ENCODE results near the gene PAPPA2.

PAPPA2 gene

GRCh38 chr1:176811511-176812288 lies 348.7 kb downstream of the PAPPA2 start:
- DNase-seq: no peak
- ATAC-seq: no peak

GRCh38 chr1:176815621-176816020 lies 352.6 kb downstream of the PAPPA2 start:
- no peak for DNase-seq
- ATAC-seq: no peak

GRCh38 chr1:176816232-176816631 lies 353.3 kb downstream of the PAPPA2 start:
- no peak for ATAC-seq

GRCh38 chr1:176820391-176821031 lies 357.5 kb downstream of the PAPPA2 start:
- DNase-seq: no peak
- ATAC-seq: no peak

More at GRCh38 chr1:176816232-176816631, 353.3 kb downstream of the PAPPA2 start:
- no peak for DNase-seq

- ATAC-seq (no peak), DNase-seq (no peak)
Measured at GRCh38 chr1:176826265-176826664, 363.3 kb downstream of the PAPPA2 start.

GRCh38 chr1:176829261-176829660 lies 366.3 kb downstream of the PAPPA2 start:
- DNase-seq: no peak

GRCh38 chr1:176831150-176831549 lies 368.2 kb downstream of the PAPPA2 start:
- DNase-seq: no peak
- ATAC-seq: no peak

More at GRCh38 chr1:176829261-176829660, 366.3 kb downstream of the PAPPA2 start:
- ATAC-seq: no peak

- DNase-seq: no peak
- ATAC-seq: no peak
Measured at GRCh38 chr1:176837708-176838107, 374.7 kb downstream of the PAPPA2 start.

GRCh38 chr1:176838276-176838995 lies 375.5 kb downstream of the PAPPA2 start:
- no peak for DNase-seq
- no peak for ATAC-seq

- ATAC-seq: no peak
Measured at GRCh38 chr1:176839216-176839615, 376.2 kb downstream of the PAPPA2 start.

GRCh38 chr1:176841238-176841637 lies 378.3 kb downstream of the PAPPA2 start:
- ATAC-seq: no peak
- DNase-seq: no peak

More at GRCh38 chr1:176839216-176839615, 376.2 kb downstream of the PAPPA2 start:
- no peak for DNase-seq

- ATAC-seq: no peak
- no peak for DNase-seq
Measured at GRCh38 chr1:176843352-176844297, 380.6 kb downstream of the PAPPA2 start.

GRCh38 chr1:176847052-176847451 lies 384.1 kb downstream of the PAPPA2 start:
- DNase-seq (no peak), ATAC-seq (no peak)

- no peak for ATAC-seq
- DNase-seq: no peak
Measured at GRCh38 chr1:176849281-176849680, 386.3 kb downstream of the PAPPA2 start.

- ATAC-seq (no peak), DNase-seq (no peak)
Measured at GRCh38 chr1:176850871-176851270, 387.9 kb downstream of the PAPPA2 start.

- no peak for ATAC-seq
- no peak for DNase-seq
Measured at GRCh38 chr1:176852124-176852523, 389.1 kb downstream of the PAPPA2 start.

GRCh38 chr1:176853503-176853902 lies 390.5 kb downstream of the PAPPA2 start:
- no peak for DNase-seq
- no peak for ATAC-seq

- DNase-seq (no peak), ATAC-seq (no peak)
Measured at GRCh38 chr1:176854121-176854520, 391.1 kb downstream of the PAPPA2 start.

GRCh38 chr1:176854758-176855745 lies 392.1 kb downstream of the PAPPA2 start:
- DNase-seq (no peak), ATAC-seq (no peak)

GRCh38 chr1:176857632-176858031 lies 394.7 kb downstream of the PAPPA2 start:
- ATAC-seq (no peak), DNase-seq (no peak)
